IPS-18c (cell line): ENCODE results near the gene SLC4A11.

Experiments used
- H3K4me3 ChIP-seq: 2 replicates; pipeline ENCODE4 v1.7.0; 2013; ENCODE audit warnings: low read depth, mild to moderate bottlenecking, low read length, moderate library complexity; ENCODE audit not compliant: insufficient read depth
- H3K9me3 ChIP-seq: one replicate; pipeline ENCODE4 v1.6.1; 2013; ENCODE audit warnings: mild to moderate bottlenecking, low read length, moderate library complexity; ENCODE audit not compliant: control insufficient read depth, insufficient read depth

Gene SLC4A11

GRCh38 chr20:3233991-3234498 is 4.9 kb downstream of the SLC4A11 start:
- Histone ChIP-seq H3K9me3 (peaks cover 2% of the 10 kb centered on the region), H3K4me3 (no peak overlapping the region)

- H3K4me3 ChIP-seq, result no peak overlapping the region
- peaks cover 2% of the 10 kb centered on the region for H3K9me3 ChIP-seq
Observed at GRCh38 chr20:3233131-3233990, 5.6 kb downstream of the SLC4A11 start.

GRCh38 chr20:3231889-3232588 is 7.0 kb downstream of the SLC4A11 start:
- no peaks in the 10 kb centered on the region for H3K9me3 ChIP-seq
- no peak overlapping the region for H3K4me3 ChIP-seq

- Histone ChIP-seq H3K9me3 (no peaks in the 10 kb centered on the region), H3K4me3 (no peak overlapping the region)
Observed at GRCh38 chr20:3231116-3231515, 7.9 kb downstream of the SLC4A11 start.

- H3K9me3 ChIP-seq, result no peaks in the 10 kb centered on the region
- no peak overlapping the region for H3K4me3 ChIP-seq
Observed at GRCh38 chr20:3229798-3230197, 9.2 kb downstream of the SLC4A11 start.

GRCh38 chr20:3229158-3229557 is 9.8 kb downstream of the SLC4A11 start:
- Histone ChIP-seq H3K4me3 (no peak overlapping the region), H3K9me3 (no peaks in the 10 kb centered on the region)

GRCh38 chr20:3228750-3229032 is 10.3 kb downstream of the SLC4A11 start:
- Histone ChIP-seq H3K4me3 (no peak overlapping the region), H3K9me3 (no peaks in the 10 kb centered on the region)

GRCh38 chr20:3227936-3228749 is 10.8 kb downstream of the SLC4A11 start:
- no peak overlapping the region for H3K4me3 ChIP-seq
- H3K9me3 ChIP-seq, result no peaks in the 10 kb centered on the region

GRCh38 chr20:3227506-3227905 is 11.5 kb downstream of the SLC4A11 start:
- Histone ChIP-seq H3K4me3 (no peak overlapping the region), H3K9me3 (no peaks in the 10 kb centered on the region)

GRCh38 chr20:3226864-3227263 is 12.1 kb downstream of the SLC4A11 start:
- Histone ChIP-seq H3K4me3 (no peak overlapping the region), H3K9me3 (no peaks in the 10 kb centered on the region)

- Histone ChIP-seq H3K9me3 (no peaks in the 10 kb centered on the region), H3K4me3 (no peak overlapping the region)
Observed at GRCh38 chr20:3226093-3226492, 12.9 kb downstream of the SLC4A11 start.

- Histone ChIP-seq H3K4me3 (no peak overlapping the region), H3K9me3 (no peaks in the 10 kb centered on the region)
Observed at GRCh38 chr20:3224681-3225421, 14.1 kb downstream of the SLC4A11 start.

GRCh38 chr20:3223994-3224680 is 14.9 kb downstream of the SLC4A11 start:
- Histone ChIP-seq H3K9me3 (no peaks in the 10 kb centered on the region), H3K4me3 (no peak overlapping the region)

GRCh38 chr20:3223651-3223993 is 15.4 kb downstream of the SLC4A11 start:
- Histone ChIP-seq H3K4me3 (no peak overlapping the region), H3K9me3 (no peaks in the 10 kb centered on the region)

GRCh38 chr20:3222635-3223600 is 16.1 kb downstream of the SLC4A11 start:
- H3K9me3 ChIP-seq, result no peaks in the 10 kb centered on the region
- H3K4me3 ChIP-seq, result no peak overlapping the region
